ENCODE measurements around the gene ICA1L.
"Not testable (repeated sequence)": the region's sequence is repeated elsewhere in the genome, so short reads cannot be mapped to it uniquely, and the experiment has no call there.

ICA1L gene

DNA sequence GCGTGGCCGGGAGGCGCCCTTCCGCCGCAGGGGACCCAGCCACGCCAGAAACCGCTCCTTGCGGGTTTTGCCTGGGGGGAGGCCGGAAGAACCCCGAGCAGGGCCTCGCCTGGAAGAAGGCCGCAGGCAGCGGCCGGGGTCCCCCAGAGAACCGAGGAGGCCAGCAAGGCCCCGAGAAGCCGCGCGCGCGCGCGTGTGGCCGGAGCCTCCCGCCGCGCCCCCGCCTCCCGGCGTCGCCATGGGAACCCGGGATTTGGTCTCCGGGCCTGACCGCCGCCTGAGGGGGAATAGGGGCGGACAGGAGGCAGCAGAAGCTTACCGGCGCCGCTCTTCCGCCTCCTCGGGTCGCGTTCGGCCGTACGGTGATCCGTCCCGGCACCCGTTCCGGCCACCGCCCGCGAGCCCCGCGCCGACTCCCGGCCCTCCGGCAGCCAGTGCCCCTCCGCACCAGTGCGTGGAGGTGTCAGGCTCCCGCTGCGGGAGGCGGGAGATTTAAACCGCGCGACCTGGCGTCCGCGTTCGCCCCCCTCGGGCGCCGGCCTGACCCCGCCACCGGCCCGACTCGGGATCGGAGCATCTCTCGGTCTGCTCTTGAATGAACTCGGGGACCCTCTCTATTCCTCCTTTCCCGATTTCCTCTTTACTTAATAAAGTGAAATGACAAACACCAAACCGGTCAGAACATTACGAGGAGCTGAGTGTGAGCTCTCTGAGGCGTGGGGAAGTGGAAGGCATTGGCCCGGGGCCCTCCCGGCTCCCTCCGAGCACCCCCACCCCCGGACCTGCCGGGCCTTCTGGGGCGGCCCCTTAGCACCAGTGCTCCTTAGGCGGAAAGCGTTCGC, at the start of gene ICA1L:
Gene ICA1L, minus strand, starts transcription at position 467 of the 842 bp plus-strand sequence. CDS start 42,757 bp downstream, outside the sequence.
- DNase-seq, result peak; percentile 42

DNA sequence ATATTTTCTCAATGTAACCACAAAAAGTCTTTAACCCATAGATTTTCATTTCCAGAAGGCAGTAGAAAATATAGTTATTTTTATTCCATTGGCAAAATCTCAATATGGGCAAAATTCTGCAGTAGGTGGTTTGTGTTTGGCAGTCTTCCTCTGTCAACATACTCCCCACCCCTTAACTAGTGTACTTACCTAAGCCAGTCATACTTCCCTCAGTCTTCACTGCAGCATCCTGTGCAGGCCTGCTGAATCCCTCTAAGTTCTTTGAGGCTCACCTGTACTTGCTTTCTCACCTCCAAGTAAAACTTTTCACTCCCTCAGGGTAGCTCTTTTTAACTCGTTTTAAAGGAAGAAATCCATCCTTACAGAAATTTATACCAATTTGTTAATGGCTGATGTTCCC, 47.3 kb upstream of the ICA1L start:
- no peak for DNase-seq

DNA sequence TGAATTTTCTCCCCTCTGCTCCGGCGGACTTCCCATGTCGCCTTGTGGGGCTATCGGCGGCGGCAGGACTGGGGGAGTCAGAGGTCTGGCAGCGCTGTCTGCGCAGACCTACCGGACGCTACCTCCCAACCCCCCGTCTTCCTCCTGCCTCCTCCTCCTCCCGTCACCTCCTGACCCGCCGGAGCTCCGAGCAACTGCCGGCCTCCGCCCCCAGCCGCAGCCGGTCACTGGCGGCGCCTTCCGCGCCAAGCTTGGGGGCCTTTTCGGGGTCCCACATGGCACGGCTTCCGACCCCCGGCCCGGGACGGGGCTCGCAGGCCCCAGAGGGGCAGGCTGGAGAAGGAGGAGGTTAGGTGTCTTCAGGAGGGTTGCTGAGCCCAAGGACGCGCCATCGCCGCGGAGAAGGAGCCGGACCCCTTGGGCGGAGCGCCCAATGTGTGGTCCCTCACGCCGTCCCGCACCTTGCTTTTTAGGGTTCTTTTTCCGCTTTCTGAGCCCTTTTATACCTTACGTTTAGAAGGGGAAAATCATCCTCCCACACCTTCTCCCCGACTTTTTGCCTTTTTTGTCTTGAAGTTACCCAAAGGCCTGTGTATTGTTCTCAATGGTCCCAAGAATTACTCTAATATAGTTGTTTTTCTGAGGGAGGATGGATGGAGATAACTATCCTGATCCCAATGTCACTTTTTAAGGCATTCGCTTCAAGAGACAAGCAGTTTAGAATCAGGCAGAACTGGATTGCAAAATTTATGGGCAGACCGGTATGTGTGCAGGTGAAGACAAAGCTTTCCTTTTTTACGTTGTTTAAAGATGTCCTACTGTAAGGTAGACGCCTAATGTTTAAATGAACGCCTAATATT, 41.0 kb upstream of the ICA1L start:
- DNase-seq, result peak; percentile 17

DNA sequence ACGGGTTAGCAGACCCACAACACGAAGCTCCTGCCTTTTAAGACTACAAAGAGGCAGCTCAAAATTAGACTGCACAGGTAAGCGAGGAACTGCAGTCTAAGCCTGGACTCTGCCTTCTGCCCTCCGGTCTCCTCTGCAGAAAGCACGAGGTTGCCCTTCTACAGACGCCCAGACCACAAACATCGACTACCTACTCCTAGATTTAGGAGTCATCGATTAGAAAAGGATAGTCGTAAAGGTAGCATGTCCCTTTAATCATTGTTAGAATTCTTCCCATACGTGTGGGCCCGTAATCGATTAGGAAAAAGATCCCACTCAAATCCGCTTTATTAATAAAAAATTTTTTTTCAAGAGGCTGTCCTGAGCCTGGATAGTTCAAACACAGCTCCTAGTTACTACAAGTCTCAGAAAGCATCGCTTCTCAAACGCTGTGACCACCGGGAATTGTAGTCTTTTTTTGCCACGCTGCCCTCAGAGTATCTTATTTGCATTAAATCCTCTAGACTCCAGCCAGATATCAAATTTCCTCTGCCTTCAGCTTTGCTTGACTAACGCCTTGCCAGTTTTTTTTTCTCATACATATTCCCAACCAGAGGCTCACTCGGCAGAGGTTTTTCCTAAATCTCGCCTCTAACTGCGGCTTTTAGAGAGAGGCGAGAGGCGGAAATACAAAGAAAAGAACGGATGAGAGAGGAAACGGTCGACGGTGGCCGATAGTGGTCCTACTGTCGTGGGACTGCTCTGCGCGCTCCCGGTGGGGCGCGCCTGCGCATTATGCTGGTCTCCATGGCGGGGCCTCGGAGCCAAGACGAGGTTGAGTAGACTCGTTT, 40.2 kb upstream of the ICA1L start, which contains the start of the genes CARF and WDR12:
Gene CARF, plus strand, starts transcription at position 764 of the 830 bp plus-strand sequence. CDS start 29,628 bp downstream, outside the sequence.
Gene WDR12, minus strand, starts transcription at position 162 of the 830 bp plus-strand sequence. CDS start 197 bp downstream, outside the sequence.
- peak; percentile 89 for DNase-seq

DNA sequence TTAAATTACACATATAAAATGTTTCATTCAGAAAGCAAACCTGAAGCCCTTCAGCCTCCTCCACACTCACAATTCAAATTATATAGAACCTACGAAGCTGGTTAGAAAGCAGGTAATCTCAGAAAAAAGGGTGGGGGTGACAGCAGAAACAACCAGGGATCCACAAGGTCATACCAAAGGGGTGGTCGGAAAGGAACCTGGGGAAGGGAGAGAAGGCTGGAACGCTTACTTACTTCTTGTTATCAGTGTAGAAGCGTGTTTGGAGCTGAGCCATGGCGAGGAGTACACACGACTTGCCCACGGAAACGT, 39.6 kb upstream of the ICA1L start:
- DNase-seq, result no peak

DNA sequence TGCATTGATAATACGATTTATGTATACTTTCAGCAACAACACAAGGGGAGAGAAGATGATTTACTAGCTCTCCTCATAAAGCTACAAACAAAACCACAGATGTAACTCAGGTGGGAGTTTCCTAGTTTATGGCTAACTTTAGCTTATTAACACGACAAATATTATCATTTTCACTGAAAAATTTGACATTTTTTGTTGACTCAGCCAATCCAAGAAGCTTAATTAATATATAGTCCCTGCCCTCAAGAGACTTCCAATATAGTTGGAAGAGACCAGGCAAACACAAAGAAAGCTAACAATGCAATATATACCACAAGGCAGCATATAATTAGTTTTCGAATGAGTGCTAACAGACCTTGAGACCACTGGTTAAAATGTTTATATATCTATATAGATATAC, 39.1 kb upstream of the ICA1L start:
- DNase-seq, result no peak

DNA sequence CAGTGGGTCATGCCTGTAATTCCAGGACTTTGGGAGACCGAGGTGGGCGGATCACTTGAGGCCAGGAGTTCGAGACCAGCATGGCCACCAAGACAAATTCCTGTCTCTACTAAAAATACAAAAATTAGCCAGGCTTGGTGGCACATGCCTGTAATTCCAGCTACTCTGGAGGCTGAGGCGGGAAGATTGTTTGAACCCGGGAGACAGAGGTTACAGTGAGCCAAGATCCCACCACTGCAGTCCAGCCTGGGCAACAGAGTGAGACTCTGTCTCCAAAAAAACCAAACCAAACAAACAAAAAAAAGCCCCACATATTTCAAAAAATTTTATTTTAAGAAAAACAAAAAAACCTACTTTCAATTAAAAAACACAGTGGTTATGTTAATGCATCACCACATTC, 38.7 kb upstream of the ICA1L start:
- DNase-seq, result not testable (repeated sequence)

DNA sequence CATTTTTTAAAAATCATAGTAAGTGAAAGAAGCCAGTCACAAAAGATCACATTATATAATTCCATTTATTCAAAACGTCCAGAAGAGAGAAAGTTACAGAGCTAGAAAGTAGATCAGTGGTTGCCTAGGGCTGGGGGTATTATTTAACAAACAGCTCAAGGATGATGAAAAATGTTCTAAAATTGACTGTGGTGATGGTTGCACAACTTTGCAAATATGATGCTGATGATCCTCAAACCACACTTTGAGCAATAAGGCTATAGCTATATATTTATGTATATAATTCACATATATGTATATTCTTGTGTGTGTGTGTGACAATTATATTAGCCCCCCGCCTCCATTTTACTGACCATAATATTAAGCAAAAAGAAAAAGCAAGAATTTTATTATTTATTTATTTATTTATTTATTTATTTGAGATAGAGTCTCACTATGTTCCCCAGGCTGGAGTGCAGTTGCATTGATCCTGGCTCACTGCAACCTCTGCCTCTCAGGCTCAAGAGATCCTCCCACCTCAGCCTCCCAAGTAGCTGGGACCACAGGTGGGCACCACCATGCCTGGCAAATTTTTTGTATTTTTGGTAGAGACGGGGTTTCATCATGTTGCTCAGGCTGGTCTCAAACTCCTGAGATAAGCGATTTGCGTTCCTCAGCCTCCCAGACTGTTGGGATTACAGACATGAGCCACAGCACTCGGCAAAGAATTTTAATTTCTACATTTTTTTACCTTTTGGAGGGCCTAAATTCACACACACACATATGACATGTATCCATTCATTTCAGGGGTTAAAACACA, 38.0 kb upstream of the ICA1L start:
- DNase-seq, result no peak

DNA sequence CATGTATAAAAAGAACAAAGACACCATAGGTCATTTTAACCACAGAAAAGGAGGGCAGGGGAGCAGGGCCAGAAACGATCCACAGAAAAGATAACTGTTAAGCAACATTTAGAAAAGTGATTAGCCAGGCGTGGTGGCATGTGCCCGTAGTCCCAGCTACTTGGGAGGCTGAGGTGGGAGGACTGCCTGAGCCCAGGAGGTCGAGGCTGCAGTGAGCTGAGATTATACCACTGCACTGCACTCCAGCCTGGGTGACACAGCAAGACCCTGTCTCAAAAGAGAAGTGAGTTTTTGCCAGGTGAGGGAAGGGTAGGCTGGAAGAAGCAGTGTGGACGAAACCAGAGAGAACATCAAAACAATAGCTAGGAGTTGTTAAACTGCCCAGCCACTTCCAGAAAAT, 36.6 kb upstream of the ICA1L start:
- DNase-seq, result no peak

DNA sequence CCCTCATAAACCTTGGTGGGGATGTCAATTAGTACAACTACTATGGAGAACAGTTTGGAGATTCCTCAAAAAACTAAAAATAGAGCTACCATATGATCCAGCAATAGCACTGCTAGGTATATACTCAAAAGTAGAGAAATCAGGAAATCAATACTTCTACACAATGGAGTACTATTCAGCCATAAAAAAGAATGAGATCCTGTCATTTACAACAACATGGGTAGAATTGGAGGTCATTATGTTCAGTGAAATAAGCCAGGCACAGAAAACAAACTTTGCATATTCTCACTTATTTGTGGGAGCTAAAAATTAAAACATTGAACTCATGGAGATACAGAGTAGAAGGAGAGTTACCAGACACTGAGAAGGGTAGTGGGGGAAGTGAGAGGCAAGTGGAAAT, 33.9 kb upstream of the ICA1L start:
- not testable (repeated sequence) for DNase-seq

DNA sequence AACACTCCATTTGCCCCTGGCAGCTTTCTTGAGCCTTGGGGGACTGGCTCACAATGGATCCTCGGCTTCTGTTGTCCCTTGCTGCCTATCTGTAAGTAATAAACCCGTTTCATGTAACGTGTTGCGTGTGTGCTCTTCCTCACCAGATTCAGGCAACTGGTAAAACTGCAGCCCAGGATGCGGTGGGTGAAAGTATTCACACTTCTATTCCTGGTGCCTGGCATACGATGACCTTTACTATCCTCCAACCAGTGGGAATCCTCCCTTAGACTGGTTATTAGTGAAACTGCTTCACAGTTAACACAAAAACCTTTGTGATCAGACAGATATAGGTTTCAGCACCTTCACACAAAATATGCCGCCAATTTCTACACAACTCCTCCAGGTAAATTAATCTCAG, 13.6 kb upstream of the ICA1L start:
- DNase-seq, result no peak

DNA sequence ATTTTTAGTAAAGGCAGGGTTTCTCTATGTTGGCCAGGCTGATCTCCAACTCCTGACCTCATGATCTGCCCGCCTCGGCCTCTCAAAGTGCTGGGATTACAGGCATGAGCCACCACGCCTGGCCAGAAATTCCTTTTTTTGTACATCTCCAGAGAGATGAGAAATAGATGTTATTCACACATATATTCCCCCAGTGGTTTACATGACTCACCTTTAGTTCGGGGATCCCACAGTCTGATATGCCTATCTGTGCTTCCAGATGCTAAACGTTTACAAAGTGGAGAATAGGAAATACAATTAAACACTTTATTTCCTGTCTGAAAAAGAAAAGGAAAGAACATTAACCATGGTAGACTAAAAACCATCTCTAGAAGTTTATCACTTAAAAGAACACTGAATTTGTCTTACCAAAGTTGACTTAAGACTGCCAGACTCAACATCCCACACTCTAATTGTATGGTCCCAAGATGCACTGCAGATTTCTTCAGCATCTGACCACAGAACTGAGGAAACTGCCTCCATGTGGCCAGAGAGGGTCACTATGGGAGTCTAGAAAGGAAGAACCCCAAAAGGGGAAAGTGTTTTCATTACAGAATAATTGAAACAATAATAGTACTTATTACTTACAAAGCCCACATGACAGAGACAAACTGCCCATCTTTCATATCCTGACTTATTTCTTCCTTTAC, 12.6 kb upstream of the ICA1L start:
- DNase-seq, result no peak

DNA sequence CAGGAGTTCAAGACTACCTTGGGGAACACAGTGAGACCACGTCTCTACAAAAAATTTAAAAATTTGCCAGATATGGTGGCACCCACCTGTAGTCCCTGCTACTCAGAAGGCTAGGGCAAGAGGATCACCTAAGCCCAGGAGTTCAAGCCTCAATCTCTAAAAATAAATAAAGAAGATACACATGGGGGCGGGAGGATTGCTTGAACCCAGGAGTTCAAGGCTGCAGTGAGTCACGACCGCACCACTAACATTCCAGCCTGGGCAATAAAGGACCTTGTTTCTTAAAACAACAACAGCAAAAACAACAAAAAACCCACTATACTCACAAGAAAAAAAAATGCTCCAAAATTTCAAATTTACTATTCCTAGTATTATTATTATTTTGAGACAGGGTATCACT, 10.0 kb upstream of the ICA1L start:
- DNase-seq, result no peak

DNA sequence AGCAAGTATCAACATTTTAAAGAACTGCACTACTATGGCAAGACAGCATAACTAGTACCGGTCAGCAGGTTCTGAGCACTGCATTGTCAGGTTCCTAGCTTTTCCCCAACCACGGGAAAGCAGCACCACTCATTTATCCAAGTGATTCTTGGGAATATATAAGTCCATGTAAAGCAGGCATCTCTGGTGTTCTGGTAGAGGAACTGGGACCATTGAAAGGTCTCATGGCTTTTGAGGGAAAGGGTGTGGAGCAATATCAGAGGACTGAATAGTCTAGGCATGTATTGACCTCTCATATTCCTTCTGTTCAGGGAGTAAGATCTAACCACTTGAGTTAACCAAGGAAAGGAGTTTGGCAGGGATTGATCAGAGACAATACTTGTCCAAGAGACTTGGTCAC, 6.1 kb upstream of the ICA1L start:
- DNase-seq, result no peak

DNA sequence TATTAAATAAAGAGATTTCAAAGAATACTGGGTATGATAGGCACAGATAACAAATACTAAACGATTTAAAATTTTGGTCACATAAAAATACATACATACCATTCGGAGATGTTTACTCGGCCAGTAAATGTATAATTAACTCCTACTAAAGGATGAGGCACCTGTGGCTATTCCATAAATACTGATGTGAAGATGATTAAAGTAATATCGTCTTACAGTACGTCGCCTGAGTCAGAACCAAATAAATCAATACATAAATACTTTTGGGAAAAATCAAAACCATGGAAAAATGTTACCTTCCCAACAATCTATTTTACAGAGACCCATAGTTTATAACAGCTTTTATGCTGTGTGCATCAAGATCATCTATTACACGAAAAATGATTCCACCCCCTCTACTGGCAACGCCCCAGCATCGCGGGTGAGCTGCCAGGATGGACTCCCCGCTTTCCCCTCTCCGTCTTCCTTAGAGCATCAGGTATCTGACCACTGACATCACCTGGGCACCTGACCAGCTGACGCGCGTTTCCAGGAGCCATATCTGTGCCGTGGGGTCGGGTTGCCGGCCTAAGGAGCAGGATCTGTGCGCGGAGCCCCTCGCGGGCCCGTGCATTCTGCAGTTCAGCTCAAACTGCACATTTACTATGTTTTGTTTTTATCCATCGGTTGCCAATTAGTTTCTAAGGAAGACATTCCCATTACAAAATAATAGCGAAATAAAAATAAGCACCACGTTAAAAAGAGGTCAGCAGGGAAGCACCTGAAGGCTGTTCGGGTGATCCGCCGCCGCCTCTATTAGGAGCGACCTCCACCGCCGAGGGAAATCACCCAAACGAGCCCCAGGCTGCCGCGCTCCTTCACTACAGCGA, 901 bp downstream of the ICA1L start:
- DNase-seq, result peak; percentile 61

DNA sequence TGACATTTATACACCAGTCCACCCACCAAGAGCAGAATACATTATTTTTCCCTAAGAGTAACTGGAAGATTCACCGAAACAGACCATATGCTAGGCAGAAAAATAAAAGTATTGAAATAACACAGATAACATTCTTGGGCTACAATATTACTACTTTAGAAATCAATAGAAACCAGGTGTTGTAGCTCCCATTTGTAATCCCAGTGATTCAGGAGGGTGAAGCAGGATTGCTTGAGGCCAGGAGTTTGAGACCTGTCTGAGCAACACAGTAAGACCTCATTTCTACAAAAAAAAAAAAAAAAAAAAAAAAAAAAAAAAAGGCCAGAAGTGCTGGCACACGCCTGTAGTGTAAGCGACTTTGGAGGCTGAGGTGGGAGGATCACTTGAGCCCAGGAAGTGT, 9.6 kb downstream of the ICA1L start:
- no peak for DNase-seq

DNA sequence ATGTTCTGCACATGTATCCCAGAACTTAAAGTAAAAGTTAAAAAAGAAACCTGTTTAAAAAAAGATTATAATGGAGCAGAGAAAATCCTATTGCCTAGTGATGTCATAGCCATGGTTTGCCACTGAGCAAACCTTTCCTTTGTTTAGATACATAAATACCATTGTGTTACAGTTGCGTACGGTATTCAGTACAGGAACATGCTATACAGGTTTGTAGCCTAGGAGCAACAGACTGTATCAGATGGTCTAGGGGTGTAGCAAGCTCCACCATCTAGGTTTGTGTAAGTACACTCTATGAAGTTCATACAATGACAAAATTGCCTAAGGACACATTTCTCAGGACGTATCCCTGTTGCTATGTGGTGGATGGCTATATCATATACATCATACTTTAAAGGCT, 13.0 kb downstream of the ICA1L start:
- DNase-seq, result no peak

DNA sequence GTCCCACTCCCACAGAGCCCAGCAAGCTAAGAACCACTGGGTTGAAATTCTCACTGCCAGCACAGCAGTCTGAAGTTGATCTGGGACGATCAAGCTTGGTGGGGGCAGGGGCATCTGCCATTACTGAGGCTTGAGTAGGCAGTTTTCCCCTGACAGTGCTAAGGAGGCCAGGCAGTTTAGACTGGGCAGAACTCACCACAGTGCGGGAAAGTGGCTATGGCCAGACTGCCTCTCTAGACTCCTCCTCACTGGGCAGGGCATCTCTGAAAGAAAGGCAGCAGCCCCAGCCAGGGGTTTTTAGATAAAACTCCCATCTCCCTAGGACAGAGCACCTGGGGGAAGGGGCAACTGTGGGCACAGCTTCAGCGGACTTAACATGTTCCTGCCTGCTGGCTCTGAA, 22.2 kb downstream of the ICA1L start:
- DNase-seq, result not testable (repeated sequence)

DNA sequence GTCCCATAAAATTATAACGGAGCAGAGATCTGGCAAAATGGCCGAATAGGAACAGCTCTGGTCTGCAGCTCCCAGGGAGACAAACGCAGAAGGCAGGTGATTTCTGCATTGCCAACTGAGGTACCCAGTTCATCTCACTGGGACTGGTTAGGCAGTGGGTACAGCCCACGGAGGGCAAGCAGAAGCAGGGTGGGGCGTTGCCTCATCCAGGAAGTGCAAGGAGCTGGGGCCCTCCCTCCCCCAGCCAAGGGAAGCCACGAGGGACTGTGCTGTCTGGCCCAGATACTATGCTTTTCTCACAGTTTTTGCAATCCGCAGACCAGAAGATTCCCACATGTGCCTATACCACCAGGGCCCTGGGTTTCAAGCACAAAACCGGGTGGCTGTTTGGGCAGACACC, 22.8 kb downstream of the ICA1L start:
- DNase-seq, result no peak

All from activated CD8-positive, alpha-beta memory T cell treated with anti-CD3 and anti-CD28 coated beads, Interleukin-2, amount 50 U/mL, for 4 hours (primary cell).